HFFc6 (cell line): ENCODE data around the gene ARCN1. TPM values are rescaled to one million over a fixed set of nuclear protein-coding genes. Genes with fewer than 3 reads are reported as not detected.

ENCODE experiments used
- DNase-seq: peaks from one replicate; pipeline ENCODE4 v3.0.0-alpha.2; 2018
- H3K27ac Mint-ChIP-seq: 2 replicates; pipeline ENCODE4 v1.8.0; 2020; ENCODE audit warnings: mild to moderate bottlenecking, mixed read lengths
- H3K27me3 Mint-ChIP-seq: 2 replicates; pipeline ENCODE4 v1.8.0; 2021; ENCODE audit warnings: mild to moderate bottlenecking, moderate library complexity, mixed read lengths; ENCODE audit not compliant: insufficient read depth
- H3K36me3 Mint-ChIP-seq: 2 replicates; pipeline ENCODE4 v1.8.0; 2021; ENCODE audit warnings: low read depth, mixed read lengths
- H3K4me1 Mint-ChIP-seq: 2 replicates; pipeline ENCODE4 v1.8.0; 2020; ENCODE audit warnings: low read depth, mixed read lengths
- H3K4me3 Mint-ChIP-seq: 2 replicates; pipeline ENCODE4 v1.8.0; 2020; ENCODE audit warnings: mild to moderate bottlenecking, moderate library complexity, mixed read lengths
- H3K9me3 Mint-ChIP-seq: 2 replicates; pipeline ENCODE4 v1.8.0; 2020; ENCODE audit warnings: mild to moderate bottlenecking, mixed read lengths
- microRNA-seq: library from miRNA; unstranded; fragments of <30 nt; microRNA quantifications from one replicate; pipeline ENCODE4, GENCODE V29; 2019
- total RNA-seq, 6 experiments: library from RNA; stranded (reverse); fragmentation: NEBNext Ultra II Directional; extraction: Animal tissue kit (Norgen Biotek cat#: 25700); gene quantifications; 2 replicates in 1 of 6; 3 replicates in 5 of 6; pipeline ENCODE4 v1.2.3, GENCODE V29; 2021
- TF ChIP-seq, protein P1 (sequence below): fragments of 200-600 bp; sonication (generic); IDR thresholded peaks from 2 replicates; pipeline ENCODE4 v1.5.0; 2021; ENCODE audit warnings: antibody characterized with exemption, mild to moderate bottlenecking

The ARCN1 gene
- total RNA-seq, 6 experiments from 2014 or later = 271 to 331 (median 319) TPM

DNA sequence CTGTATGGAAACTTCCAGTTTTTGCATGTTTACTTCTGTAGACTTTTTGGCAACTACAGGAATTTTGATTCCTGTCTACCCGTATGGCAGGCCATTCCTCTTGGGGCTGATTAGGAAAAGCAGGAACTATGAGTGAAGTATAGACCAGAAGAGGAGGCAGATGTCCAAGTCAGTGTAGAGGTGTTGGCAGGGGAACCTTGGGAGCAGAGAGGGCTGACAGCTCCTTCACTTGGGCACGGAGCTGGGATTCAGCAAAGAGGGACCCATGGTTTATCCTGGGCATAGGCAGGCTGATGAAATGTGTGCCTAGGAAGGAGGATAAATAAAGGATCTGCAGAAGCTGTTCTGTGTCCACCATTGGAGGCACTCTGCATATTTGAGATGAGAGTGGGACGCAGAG, 74.2 kb downstream of the ARCN1 start:
- TF ChIP-seq, protein P1, sequence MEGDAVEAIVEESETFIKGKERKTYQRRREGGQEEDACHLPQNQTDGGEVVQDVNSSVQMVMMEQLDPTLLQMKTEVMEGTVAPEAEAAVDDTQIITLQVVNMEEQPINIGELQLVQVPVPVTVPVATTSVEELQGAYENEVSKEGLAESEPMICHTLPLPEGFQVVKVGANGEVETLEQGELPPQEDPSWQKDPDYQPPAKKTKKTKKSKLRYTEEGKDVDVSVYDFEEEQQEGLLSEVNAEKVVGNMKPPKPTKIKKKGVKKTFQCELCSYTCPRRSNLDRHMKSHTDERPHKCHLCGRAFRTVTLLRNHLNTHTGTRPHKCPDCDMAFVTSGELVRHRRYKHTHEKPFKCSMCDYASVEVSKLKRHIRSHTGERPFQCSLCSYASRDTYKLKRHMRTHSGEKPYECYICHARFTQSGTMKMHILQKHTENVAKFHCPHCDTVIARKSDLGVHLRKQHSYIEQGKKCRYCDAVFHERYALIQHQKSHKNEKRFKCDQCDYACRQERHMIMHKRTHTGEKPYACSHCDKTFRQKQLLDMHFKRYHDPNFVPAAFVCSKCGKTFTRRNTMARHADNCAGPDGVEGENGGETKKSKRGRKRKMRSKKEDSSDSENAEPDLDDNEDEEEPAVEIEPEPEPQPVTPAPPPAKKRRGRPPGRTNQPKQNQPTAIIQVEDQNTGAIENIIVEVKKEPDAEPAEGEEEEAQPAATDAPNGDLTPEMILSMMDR = no peak
- Mint-ChIP-seq H3K4me3 (no peak overlapping the region), H3K27ac (no peak overlapping the region), H3K9me3 (no peaks in the 10 kb centered on the region), H3K27me3 (peaks cover 4% of the 10 kb centered on the region), H3K36me3 (peaks cover 25% of the 10 kb centered on the region; the same call in 1 of the 2 replicates), H3K4me1 (no peaks in the 10 kb centered on the region; the same call in 1 of the 2 replicates)
- DNase-seq = no peak

DNA sequence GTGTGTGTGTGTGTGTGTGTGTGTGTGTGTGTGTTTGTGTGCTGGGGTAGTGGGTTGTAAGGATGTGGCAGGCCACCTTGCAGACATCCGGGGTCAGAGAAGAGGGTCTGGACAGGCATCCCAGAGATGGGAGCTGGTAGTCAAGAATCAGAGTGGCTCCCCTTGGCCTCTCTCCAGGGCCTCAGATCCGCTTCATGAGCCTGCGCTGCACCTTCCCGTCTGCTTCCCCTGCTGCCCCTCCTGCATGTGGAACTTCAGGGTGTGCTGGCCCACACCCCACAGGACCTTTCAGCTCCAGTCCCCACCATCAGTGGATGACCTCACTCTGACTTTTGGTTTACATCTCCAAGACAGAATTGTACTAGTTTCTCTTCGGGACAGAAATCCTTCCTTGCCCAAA, 76.1 kb downstream of the ARCN1 start:
- no peak for DNase-seq
- Mint-ChIP-seq H3K27ac (peak overlapping the region; percentile 18; the same call in 1 of the 2 replicates), H3K4me3 (no peak overlapping the region), H3K27me3 (peaks cover 4% of the 10 kb centered on the region), H3K36me3 (peaks cover 33% of the 10 kb centered on the region; the same call in 1 of the 2 replicates), H3K9me3 (no peaks in the 10 kb centered on the region), H3K4me1 (no peaks in the 10 kb centered on the region; the same call in 1 of the 2 replicates)
- TF ChIP-seq, protein P1 = no peak

DNA sequence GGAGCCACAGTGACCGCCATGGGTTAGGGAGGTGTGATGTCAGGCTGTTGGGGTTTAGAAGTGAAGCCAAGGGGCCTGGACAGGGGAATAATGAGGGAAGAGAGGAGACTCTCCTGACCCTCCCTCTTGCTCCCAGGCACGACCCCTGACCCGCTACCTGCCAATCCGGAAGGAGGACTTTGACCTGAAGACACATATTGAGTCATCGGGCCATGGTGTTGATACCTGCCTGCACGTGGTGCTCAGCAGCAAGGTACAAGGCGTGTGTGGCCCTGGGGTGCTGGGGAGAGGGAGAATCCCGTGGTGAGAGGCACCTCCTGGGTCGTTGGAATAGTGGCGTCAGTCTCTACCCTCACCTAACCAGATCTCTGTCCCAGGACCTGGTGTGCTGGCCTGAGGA, 77.7 kb downstream of the ARCN1 start:
- no peak overlapping the region for H3K27ac Mint-ChIP-seq
- H3K4me3 Mint-ChIP-seq = no peak overlapping the region
- no peaks in the 10 kb centered on the region for H3K9me3 Mint-ChIP-seq
- peaks cover 34% of the 10 kb centered on the region; the same call in 1 of the 2 replicates for H3K36me3 Mint-ChIP-seq
- peaks cover 4% of the 10 kb centered on the region for H3K27me3 Mint-ChIP-seq
- no peaks in the 10 kb centered on the region; the same call in 1 of the 2 replicates for H3K4me1 Mint-ChIP-seq
- TF ChIP-seq, protein P1 = no peak
- no peak for DNase-seq

DNA sequence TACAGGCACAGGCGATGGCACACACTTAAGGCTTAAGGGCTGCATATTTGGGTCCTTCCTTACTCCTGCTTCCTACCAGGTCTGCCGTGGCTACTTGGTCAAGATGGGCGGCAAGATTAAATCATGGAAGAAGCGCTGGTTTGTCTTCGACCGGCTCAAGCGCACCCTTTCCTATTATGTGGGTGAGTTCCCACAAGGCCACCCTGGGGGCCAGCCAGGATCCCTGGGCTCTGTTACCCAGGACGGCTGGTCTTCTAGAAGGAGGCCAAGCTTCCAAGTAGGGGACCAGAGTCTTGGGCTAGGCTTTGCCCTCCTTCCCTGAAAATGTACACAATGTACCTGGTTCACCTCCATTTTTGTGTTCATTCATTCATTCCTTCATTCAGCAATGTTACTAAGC, 78.2 kb downstream of the ARCN1 start:
- Mint-ChIP-seq H3K4me3 (no peak overlapping the region), H3K9me3 (no peaks in the 10 kb centered on the region), H3K36me3 (peaks cover 32% of the 10 kb centered on the region; the same call in 1 of the 2 replicates), H3K4me1 (no peaks in the 10 kb centered on the region; the same call in 1 of the 2 replicates), H3K27ac (no peak overlapping the region), H3K27me3 (peaks cover 4% of the 10 kb centered on the region)
- DNase-seq = no peak
- TF ChIP-seq, protein P1 = no peak

DNA sequence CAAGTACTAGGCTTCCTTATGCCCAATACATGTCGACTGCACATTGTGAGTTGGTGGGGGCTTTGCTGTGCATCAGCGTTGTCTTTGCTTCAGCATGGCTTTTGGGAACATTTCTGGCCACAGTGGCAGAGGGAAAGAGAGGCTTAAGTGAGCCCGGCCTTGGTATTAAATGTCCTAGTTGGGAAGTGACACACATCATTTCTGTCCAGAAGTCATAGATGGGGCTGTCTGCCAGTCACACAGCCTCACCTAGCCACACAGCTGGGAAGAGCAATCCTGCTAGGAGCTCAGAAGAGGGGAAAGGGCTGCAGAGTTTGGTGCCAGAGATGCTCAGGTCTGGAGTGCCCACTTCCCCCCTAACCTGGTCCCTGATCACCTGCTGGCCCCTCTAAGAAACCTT, 79.6 kb downstream of the ARCN1 start:
- Mint-ChIP-seq H3K36me3 (peaks cover 37% of the 10 kb centered on the region), H3K27ac (no peak overlapping the region), H3K4me3 (no peak overlapping the region), H3K9me3 (no peaks in the 10 kb centered on the region), H3K4me1 (no peaks in the 10 kb centered on the region), H3K27me3 (peaks cover 4% of the 10 kb centered on the region)
- DNase-seq = no peak
- TF ChIP-seq, protein P1 = no peak

Small RNA genes lying within 50 kb of the gene (microRNA-seq; reads per million reads assigned to microRNA genes)
- not detected for gene MIR6716

Other genes with a start within 250 kb of the ARCN1 start
- gene CD3D, start 229.7 kb upstream of the ARCN1 start, total RNA-seq = not detected
- not detected for gene CD3G, start 228.1 kb upstream of the ARCN1 start, total RNA-seq
- gene UBE4A, start 212.8 kb upstream of the ARCN1 start, total RNA-seq = 10 to 100 TPM; 46.2 to 62.7 (median 54.1) TPM
- gene ATP5MG, start 170.8 kb upstream of the ARCN1 start, total RNA-seq = 100 to 1,000 TPM; 196 to 275 (median 223) TPM
- gene KMT2A, start 135.9 kb upstream of the ARCN1 start, total RNA-seq = 10 to 100 TPM; 29.3 to 39.3 (median 34.4) TPM
- under 1 TPM in 5 of 6 experiments, not detected in 1; 0.25 to 0.88 (median 0.52) TPM for gene TTC36, start 44.9 kb upstream of the ARCN1 start, total RNA-seq
- 10 to 100 TPM; 10.8 to 17.1 (median 14.0) TPM for gene TMEM25, start 41.2 kb upstream of the ARCN1 start, total RNA-seq
- gene IFT46, start 6.5 kb upstream of the ARCN1 start, total RNA-seq = 10 to 100 TPM; 17.3 to 22.4 (median 20.2) TPM
- 100 to 1,000 TPM; 106 to 121 (median 114) TPM for gene PHLDB1, start 35.2 kb downstream of the ARCN1 start, total RNA-seq
- under 1 TPM in 1 of 6 experiments, not detected in 5; 0.07 TPM for gene TREH, start 107.2 kb downstream of the ARCN1 start, total RNA-seq
- 100 to 1,000 TPM; 127 to 151 (median 133) TPM for gene DDX6, start 218.8 kb downstream of the ARCN1 start, total RNA-seq